ENCODE data around the gene CXXC5.

CXXC5 gene

GRCh38 chr5:139651853-139652787 lies 4.0 kb downstream of the CXXC5 start:
- FAIRE-seq = peak; percentile 88

- no peak for FAIRE-seq
Observed at GRCh38 chr5:139652788-139653241, 4.7 kb downstream of the CXXC5 start.

GRCh38 chr5:139653616-139654015 lies 5.5 kb downstream of the CXXC5 start:
- FAIRE-seq = no peak

GRCh38 chr5:139654464-139654863 lies 6.3 kb downstream of the CXXC5 start:
- FAIRE-seq = no peak

GRCh38 chr5:139654871-139655491 lies 6.8 kb downstream of the CXXC5 start:
- no peak for FAIRE-seq

GRCh38 chr5:139655727-139656271 lies 7.7 kb downstream of the CXXC5 start:
- FAIRE-seq = no peak

- no peak for FAIRE-seq
Observed at GRCh38 chr5:139657363-139658321, 9.5 kb downstream of the CXXC5 start.

GRCh38 chr5:139658501-139658927 lies 10.4 kb downstream of the CXXC5 start:
- FAIRE-seq = no peak

GRCh38 chr5:139658928-139659667 lies 10.9 kb downstream of the CXXC5 start:
- no peak for FAIRE-seq

GRCh38 chr5:139659695-139660101 lies 11.5 kb downstream of the CXXC5 start:
- FAIRE-seq = no peak

- no peak for FAIRE-seq
Observed at GRCh38 chr5:139660105-139660922, 12.2 kb downstream of the CXXC5 start.

- FAIRE-seq = no peak
Observed at GRCh38 chr5:139660923-139661814, 13.0 kb downstream of the CXXC5 start.

- no peak for FAIRE-seq
Observed at GRCh38 chr5:139662617-139663016, 14.5 kb downstream of the CXXC5 start.

- no peak for FAIRE-seq
Observed at GRCh38 chr5:139663207-139664085, 15.3 kb downstream of the CXXC5 start.

- FAIRE-seq = no peak
Observed at GRCh38 chr5:139664086-139664693, 16.0 kb downstream of the CXXC5 start.

GRCh38 chr5:139664727-139665351 lies 16.7 kb downstream of the CXXC5 start:
- no peak for FAIRE-seq

- no peak for FAIRE-seq
Observed at GRCh38 chr5:139665626-139666025, 17.5 kb downstream of the CXXC5 start.

- FAIRE-seq = no peak
Observed at GRCh38 chr5:139666551-139666950, 18.4 kb downstream of the CXXC5 start.
